Stimulated activated CD4-positive, alpha-beta T cell treated with anti-CD3 and anti-CD28 coated beads, Interleukin-2, amount 100 ng/mL, for 48 hours (primary cell): ENCODE results near the gene EFTUD2.

Experiments
- DNase-seq, 2 donors: peaks; one replicate each; pipeline ENCODE4 v3.0.0-alpha.2; 2020

Gene EFTUD2

DNA sequence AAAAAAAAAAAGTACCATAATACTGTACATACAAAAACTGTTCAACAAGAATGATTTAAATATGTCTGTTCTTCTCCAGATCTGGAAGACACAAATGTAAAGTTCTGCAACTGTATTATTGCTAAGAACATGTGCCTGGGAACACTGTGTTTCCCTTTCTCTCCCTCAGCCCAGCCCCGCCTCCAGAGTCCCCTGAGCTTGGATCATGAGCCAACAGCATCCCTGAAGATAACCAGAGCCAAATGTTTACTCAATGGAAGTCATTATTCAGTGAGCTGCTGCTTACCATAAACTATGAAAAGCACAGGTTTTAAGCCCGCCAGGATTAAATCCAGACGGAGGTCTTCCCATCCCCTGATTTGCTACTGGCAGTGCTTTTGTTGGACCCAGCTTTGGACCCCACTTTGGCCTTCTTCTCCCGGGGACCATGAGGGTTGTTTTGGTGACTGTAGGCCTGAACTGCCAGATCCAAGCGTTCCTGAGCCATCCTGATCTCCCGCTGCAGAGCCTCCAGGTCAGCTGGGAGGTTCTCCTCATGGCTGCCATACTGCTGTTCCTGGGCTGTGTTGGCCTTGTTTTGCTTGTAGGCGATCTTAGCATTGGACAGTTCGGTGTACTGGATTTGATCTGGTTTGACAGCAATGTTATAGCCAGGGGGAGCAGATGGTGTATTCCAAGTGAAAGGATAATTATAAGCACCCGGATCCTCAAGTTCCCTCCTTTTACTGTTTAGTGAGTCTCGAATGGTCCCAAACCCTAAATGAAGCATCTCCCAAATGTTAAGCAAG is 94.7 kb downstream of the EFTUD2 start:
- no peak for DNase-seq

DNA sequence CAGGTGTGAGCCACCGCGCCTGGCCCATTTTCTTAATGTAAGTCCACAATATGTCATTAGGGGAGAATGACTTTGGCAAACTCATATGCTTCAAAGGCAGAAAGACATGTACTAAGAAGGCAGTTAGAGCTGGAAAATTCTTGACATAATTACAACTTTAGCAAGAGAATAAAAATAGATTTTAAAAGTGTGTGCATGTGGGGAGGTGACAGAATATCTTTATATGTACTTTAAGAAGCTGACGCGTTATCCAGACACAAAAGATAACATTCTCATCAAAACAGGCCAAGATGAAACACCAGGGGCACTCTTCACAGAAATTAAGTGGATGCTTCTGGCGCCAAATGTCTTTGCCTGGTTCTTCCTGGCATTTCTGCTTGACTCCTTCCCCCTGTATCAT is 97.4 kb downstream of the EFTUD2 start:
- DNase-seq: no peak
